Measurements from ENCODE around the gene WDR72. TPM values are rescaled to one million over a fixed set of nuclear protein-coding genes. Genes with fewer than 3 reads are reported as not detected.

Gene WDR72
- total and polyA plus RNA-seq, 2 of the 13 experiments (the other 11 are each of a cell fraction or from before 2014, with no cell fraction given), result 0.21 to 0.60 TPM

- no peaks in the 10 kb centered on the region for H4K20me1 ChIP-seq (ENCODE audit: insufficient read depth, low read length)
- DNase-seq (ENCODE audit: low spot score), result no peak
- WGBS (ENCODE audit: low lambda C conversion rate), result 13% methylated on average over 2 of the region's 2 CpGs
- no peaks in the 10 kb centered on the region for H3K9me3 ChIP-seq (ENCODE audit: low read length)
- no peak overlapping the region for H2AFZ ChIP-seq (ENCODE audit: low read length)
- no TSS peak for BruUV-seq (replicated peaks)
- no peak overlapping the region for H3K9ac ChIP-seq (ENCODE audit: insufficient read depth, low read depth, low read length)
- ChIA-PET POLR2A (no interaction called here), CTCF (ENCODE audit: low intra/inter-chr PET ratio, low total read pairs) (no interaction called here)
- H3K27me3 ChIP-seq (ENCODE audit: control insufficient read depth in 1 of 2, insufficient read depth in 2 of 2, low read length in 2 of 2), result peaks cover 0 to 1% of the 10 kb centered on the region in 2 experiments; a peak in 1 of 5 replicates
- ATAC-seq, result no peak
- FAIRE-seq, result no peak
- intact Hi-C loops (cut with micrococcal nuclease; ENCODE audit: unreplicated experiment), result loop anchor here (5.0 to 10.0 kb wide), 3 partner anchors 255 to 608 kb away; no protein-coding TSS in a partner anchor
- no peaks in the 10 kb centered on the region for H3K79me2 ChIP-seq (ENCODE audit: insufficient read depth, low read length)
- no peaks in the 10 kb centered on the region for H3K36me3 ChIP-seq (replicated peaks in 1 of 2; ENCODE audit: control insufficient read depth in 1 of 2, insufficient read depth in 2 of 2, low read length in 2 of 2)
- in situ Hi-C loops (cut with HindIII; ENCODE audit: extremely low pct_ligation_motif_present, low pct_unique_long_range_greater_than_20kb), result loop anchor here (10.0 kb wide), 1 partner anchor 925 kb away; no protein-coding TSS in a partner anchor
- H3K4me2 ChIP-seq (ENCODE audit: low read depth, low read length), result no peak overlapping the region
- no peak for TF ChIP-seq ZNF44 (CRISPR knock-in tag; IDR thresholded peaks at IDR 0.05)
- TF ChIP-seq SRY (CRISPR knock-in tag; IDR thresholded peaks at IDR 0.05), result no peak
- no peak for TF ChIP-seq HIC2 (CRISPR knock-in tag; IDR thresholded peaks at IDR 0.05; ENCODE audit: low read depth)
- TF ChIP-seq ZNF335 (CRISPR knock-in tag; IDR thresholded peaks at IDR 0.05), result no peak
- TF ChIP-seq MZF1 (CRISPR knock-in tag; IDR thresholded peaks at IDR 0.05; ENCODE audit: borderline replicate concordance), result no peak
- no peak for TF ChIP-seq MED13 (CRISPR knock-in tag; IDR thresholded peaks at IDR 0.05)
- no peak for TF ChIP-seq ZNF33B (CRISPR knock-in tag; IDR thresholded peaks at IDR 0.05)
- TF ChIP-seq ZBTB40 (IDR thresholded peaks at IDR 0.05), result no peak
- no peak for TF ChIP-seq ZBTB40 (CRISPR knock-in tag; IDR thresholded peaks at IDR 0.05)
- TF ChIP-seq IRF1 (CRISPR knock-in tag; IDR thresholded peaks at IDR 0.05; ENCODE audit: low read depth), result no peak
- TF ChIP-seq JARID2 (CRISPR knock-in tag; IDR thresholded peaks at IDR 0.05; ENCODE audit: insufficient replicate concordance), result no peak
- TF ChIP-seq RELA (CRISPR knock-in tag; IDR thresholded peaks at IDR 0.05), result no peak
- no peak for TF ChIP-seq MEIS2 (CRISPR knock-in tag; IDR thresholded peaks at IDR 0.05)
- H3K4me3 ChIP-seq (replicated peaks in 1 of 3; ENCODE audit: insufficient read depth in 1 of 3, low read depth in 2 of 3, low read length in 3 of 3), result no peak overlapping the region
- peaks cover 9% of the 10 kb centered on the region for H3K4me1 ChIP-seq (ENCODE audit: insufficient read depth, low read length)
- H3K27ac ChIP-seq (ENCODE audit: extremely low read length, insufficient read depth, low read length), result no peak overlapping the region
These were observed 49.6 kb downstream of the WDR72 start for GRCh38 chr15:53709821-53710220.

Data from HepG2 (cell line).